Lung (tissue), 12 donors: ENCODE data around the gene ANKRD1. TPM values are rescaled to one million over a fixed set of nuclear protein-coding genes. Genes with fewer than 3 reads are reported as not detected.

Source experiments
- ATAC-seq: fragments of 200-7000 bp; cut with Tn5 transposase; one replicate; pipeline ENCODE4 v1.9.1; 2020; ENCODE audit warnings: moderate number of reproducible peaks; ENCODE audit not compliant: insufficient read depth, low FRiP score
- DNase-seq, 3 donors: peaks; one replicate each; pipeline ENCODE4 v3.0.0-alpha.2; 2013 to 2017
- H3K27ac ChIP-seq, 2 donors: one replicate each; pipeline ENCODE4 v1.5.1; 2013; ENCODE audit warnings: mild to moderate bottlenecking in 2 of 2, moderate library complexity in 2 of 2, control low read depth in 1 of 2, inconsistent platforms in 1 of 2, low read depth in 1 of 2, low read length in 1 of 2
- H3K27me3 ChIP-seq, 3 donors: one replicate each; pipeline ENCODE4 v1.5.1; 2013; ENCODE audit warnings: low read length in 2 of 3; ENCODE audit not compliant: control insufficient read depth in 3 of 3, insufficient read depth in 3 of 3
- H3K36me3 ChIP-seq, 4 donors: one replicate each; pipeline ENCODE4 v1.5.1; 2013; ENCODE audit warnings: low read length in 4 of 4, mild to moderate bottlenecking in 1 of 4, moderate library complexity in 1 of 4; ENCODE audit not compliant: control insufficient read depth in 4 of 4, insufficient read depth in 4 of 4
- H3K4me1 ChIP-seq, 5 donors: one replicate each; pipeline ENCODE4 v1.5.1; 2013; ENCODE audit warnings: low read length in 5 of 5, mild to moderate bottlenecking in 2 of 5, moderate library complexity in 1 of 5; ENCODE audit not compliant: control insufficient read depth in 5 of 5, insufficient read depth in 5 of 5
- H3K4me3 ChIP-seq: one replicate; pipeline ENCODE4 v1.5.1; 2013; ENCODE audit warnings: mild to moderate bottlenecking, control low read depth, moderate library complexity
- H3K9ac ChIP-seq, 2 donors: one replicate each; pipeline ENCODE4 v1.5.1; 2013; ENCODE audit warnings: low read length in 2 of 2, control low read depth in 1 of 2; ENCODE audit not compliant: insufficient read depth in 1 of 2
- H3K9me3 ChIP-seq, 4 donors: one replicate each; pipeline ENCODE4 v1.5.1; 2013; ENCODE audit warnings: low read length in 3 of 4, mild to moderate bottlenecking in 1 of 4, moderate library complexity in 1 of 4; ENCODE audit not compliant: control insufficient read depth in 4 of 4, insufficient read depth in 3 of 4
- WGBS, 2 donors: extraction: QIAGEN DNeasy Blood & Tissue Kit; methylation state at CpG; one replicate each; pipeline ENCODE4 v1.1.7; 2013; 5-methylcytosine and 5-hydroxymethylcytosine counted together
- polyA plus RNA-seq, 2 donors: library from polyadenylated mRNA; stranded (reverse); fragments of 200-250 nt; gene quantifications; one replicate each; pipeline ENCODE4 v1.2.1, GENCODE V29; 2013
- total RNA-seq, 2 donors: library from RNA; depleted of rRNA in 1 of 2; stranded (reverse); fragments of >200 nt in 1 of 2; gene quantifications; one replicate each; pipeline ENCODE4 v1.2.1, GENCODE V29; 2014 to 2021
- TF ChIP-seq, protein P1 (sequence below): IDR thresholded peaks from 2 replicates; pipeline ENCODE4 v1.5.1; 2012; ENCODE audit warnings: mild to moderate bottlenecking; ENCODE audit errors: control extremely low read depth, extremely low read depth
- donor health status: control.
- donor health status: control.
- donor health status: Bipolar disorder and iron deficiency.
- donor health status: healthy.
- donor health status: DM: yes; HTN: yes; CAD: no.

ANKRD1 gene
- total and polyA plus RNA-seq, 4 donors = 5.7 to 105 (median 13.7) TPM

GRCh38 chr10:90893190-90893589 lies 27.7 kb downstream of the ANKRD1 start:
- peaks cover 11 to 22% (median 17%) of the 10 kb centered on the region in 4 donors for H3K36me3 ChIP-seq
- no peak overlapping the region for H3K9ac ChIP-seq
- no peaks in the 10 kb centered on the region for H3K27me3 ChIP-seq
- DNase-seq = no peak
- H3K4me3 ChIP-seq = no peak overlapping the region
- TF ChIP-seq, protein P1, sequence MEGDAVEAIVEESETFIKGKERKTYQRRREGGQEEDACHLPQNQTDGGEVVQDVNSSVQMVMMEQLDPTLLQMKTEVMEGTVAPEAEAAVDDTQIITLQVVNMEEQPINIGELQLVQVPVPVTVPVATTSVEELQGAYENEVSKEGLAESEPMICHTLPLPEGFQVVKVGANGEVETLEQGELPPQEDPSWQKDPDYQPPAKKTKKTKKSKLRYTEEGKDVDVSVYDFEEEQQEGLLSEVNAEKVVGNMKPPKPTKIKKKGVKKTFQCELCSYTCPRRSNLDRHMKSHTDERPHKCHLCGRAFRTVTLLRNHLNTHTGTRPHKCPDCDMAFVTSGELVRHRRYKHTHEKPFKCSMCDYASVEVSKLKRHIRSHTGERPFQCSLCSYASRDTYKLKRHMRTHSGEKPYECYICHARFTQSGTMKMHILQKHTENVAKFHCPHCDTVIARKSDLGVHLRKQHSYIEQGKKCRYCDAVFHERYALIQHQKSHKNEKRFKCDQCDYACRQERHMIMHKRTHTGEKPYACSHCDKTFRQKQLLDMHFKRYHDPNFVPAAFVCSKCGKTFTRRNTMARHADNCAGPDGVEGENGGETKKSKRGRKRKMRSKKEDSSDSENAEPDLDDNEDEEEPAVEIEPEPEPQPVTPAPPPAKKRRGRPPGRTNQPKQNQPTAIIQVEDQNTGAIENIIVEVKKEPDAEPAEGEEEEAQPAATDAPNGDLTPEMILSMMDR = no peak
- no peak overlapping the region for H3K27ac ChIP-seq
- H3K4me1 ChIP-seq = no peaks in the 10 kb centered on the region
- WGBS, 2 donors = 93 to 97% methylated on average over 3 of the region's 3 CpGs
- no peak for ATAC-seq
- H3K9me3 ChIP-seq = no peaks in the 10 kb centered on the region

- TF ChIP-seq, protein P1 = no peak
- H3K4me1 ChIP-seq = peaks cover 0 to 5% (median 0%) of the 10 kb centered on the region in 5 donors
- no peak overlapping the region for H3K4me3 ChIP-seq
- H3K9me3 ChIP-seq = no peaks in the 10 kb centered on the region
- no peak overlapping the region for H3K9ac ChIP-seq
- ATAC-seq (no peak), DNase-seq (no peak)
- WGBS, 2 donors = 83 to 84% methylated on average over 2 of the region's 2 CpGs
- H3K27me3 ChIP-seq = no peaks in the 10 kb centered on the region
- H3K27ac ChIP-seq = no peak overlapping the region
- peaks cover 7 to 37% (median 28%) of the 10 kb centered on the region in 4 donors for H3K36me3 ChIP-seq
Measured at GRCh38 chr10:90890347-90890746, 30.5 kb downstream of the ANKRD1 start.

- TF ChIP-seq, protein P1 = no peak
- Histone ChIP-seq H3K4me3 (no peak overlapping the region), H3K9me3 (no peaks in the 10 kb centered on the region), H3K27ac (no peak overlapping the region), H3K36me3 (peaks cover 7 to 37% (median 27%) of the 10 kb centered on the region in 4 donors), H3K9ac (no peak overlapping the region), H3K27me3 (no peaks in the 10 kb centered on the region), H3K4me1 (peaks cover 0 to 7% (median 3%) of the 10 kb centered on the region in 5 donors)
- no peak for ATAC-seq
- no peak for DNase-seq
- 44 to 77% methylated on average over 1 of the region's 1 CpG for WGBS, 2 donors
Measured at GRCh38 chr10:90889636-90890035, 31.3 kb downstream of the ANKRD1 start.

DNA sequence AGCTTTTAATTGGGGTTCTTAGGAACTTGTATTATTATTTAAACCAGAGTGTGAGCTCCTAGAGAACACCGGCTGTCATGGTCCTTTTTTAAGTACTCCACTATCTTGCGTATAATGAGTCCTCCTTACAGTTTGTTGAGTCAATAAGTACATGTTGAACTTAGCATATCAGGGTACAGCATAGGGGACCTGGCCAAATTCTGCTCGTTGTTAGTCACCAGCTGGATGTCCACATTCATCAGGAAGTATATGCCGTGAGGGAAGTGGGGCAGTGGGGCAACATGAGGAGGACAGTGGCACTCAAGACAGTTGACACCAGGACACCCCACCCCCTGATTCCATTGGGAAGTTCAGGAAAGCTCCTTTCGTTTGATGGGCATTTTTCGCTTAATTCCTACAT lies 32.5 kb downstream of the ANKRD1 start:
- Histone ChIP-seq H3K4me1 (peaks cover 0 to 11% (median 4%) of the 10 kb centered on the region in 5 donors), H3K9ac (no peak overlapping the region), H3K36me3 (peaks cover 7 to 32% (median 23%) of the 10 kb centered on the region in 4 donors), H3K9me3 (no peaks in the 10 kb centered on the region), H3K27me3 (no peaks in the 10 kb centered on the region), H3K27ac (peak overlapping the region in 1 of 2 donors; percentile 9), H3K4me3 (no peak overlapping the region)
- TF ChIP-seq, protein P1 = no peak
- no peak for DNase-seq
- ATAC-seq = no peak
- WGBS, 2 donors = 86 to 90% methylated on average over 6 of the region's 6 CpGs
